ENCODE measurements around the gene MLST8. TPM values are rescaled to one million over a fixed set of nuclear protein-coding genes. Genes with fewer than 3 reads are reported as not detected.
A peak's percentile ranks its signal among the peaks of the same experiment; 100 is the strongest.

Gene MLST8, protein sequence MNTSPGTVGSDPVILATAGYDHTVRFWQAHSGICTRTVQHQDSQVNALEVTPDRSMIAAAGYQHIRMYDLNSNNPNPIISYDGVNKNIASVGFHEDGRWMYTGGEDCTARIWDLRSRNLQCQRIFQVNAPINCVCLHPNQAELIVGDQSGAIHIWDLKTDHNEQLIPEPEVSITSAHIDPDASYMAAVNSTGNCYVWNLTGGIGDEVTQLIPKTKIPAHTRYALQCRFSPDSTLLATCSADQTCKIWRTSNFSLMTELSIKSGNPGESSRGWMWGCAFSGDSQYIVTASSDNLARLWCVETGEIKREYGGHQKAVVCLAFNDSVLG
- 10 to 100 TPM; 27.8 to 38.3 TPM for polyA plus RNA-seq

DNA sequence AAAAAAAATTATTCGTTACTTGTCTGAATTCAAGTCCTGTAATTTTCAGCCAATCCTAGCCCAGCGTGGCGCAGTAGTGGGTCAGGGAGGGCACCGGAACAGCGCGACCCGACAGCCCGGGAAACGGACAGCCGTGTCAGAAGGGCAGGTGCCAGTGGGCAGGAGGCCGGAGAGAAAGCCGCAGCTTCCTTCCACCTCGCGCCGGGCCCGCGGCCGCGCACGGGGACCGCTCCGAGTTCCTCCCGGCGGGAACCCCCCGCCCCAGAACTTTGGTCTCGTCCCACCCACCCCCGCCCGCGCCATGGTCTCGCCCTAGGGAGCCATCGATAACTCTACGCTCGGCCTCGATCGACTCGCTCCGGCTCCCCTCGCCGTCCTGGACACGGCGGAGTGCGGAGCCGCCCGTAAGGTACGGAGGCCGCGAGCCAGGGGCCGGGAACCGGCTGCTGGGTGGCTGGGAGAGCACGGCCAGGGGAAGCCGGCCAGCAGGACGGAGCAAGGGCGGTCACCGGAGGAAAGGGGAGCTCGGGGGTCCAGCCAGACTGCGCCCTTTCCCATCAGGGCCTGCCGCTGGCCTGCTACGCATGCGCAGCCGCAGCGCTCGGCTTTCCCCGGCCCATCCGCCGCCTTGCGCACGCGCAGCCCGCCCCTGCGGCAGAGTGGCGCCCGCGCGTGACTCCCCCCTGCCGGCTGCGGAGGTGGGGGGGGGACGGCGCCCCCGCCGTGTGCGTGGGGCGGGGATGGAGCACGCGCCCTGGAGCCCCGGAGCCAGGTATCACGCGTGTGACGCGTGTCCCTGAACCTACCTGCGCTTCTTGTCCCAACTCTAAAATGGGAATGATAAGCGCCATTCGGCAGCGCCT is at the start of gene MLST8:
TSS of gene MLST8 (plus strand) at position 351 of the 863 bp plus-strand sequence. CDS start 632 bp downstream, outside the sequence.
- Histone ChIP-seq H3K4me1 (ENCODE audit: control insufficient read depth in 2 of 2, insufficient read depth in 2 of 2, low read length in 1 of 2) (peaks cover 7 to 11% of the 10 kb centered on the region in 2 donors), H3K27ac (ENCODE audit: low read depth in 2 of 2, low read length in 1 of 2) (peak within 1 kb of the TSS; percentile 98 to 99), H3K27me3 (ENCODE audit: control insufficient read depth in 1 of 2, insufficient read depth in 2 of 2, low read length in 2 of 2) (no peaks in the 10 kb centered on the region), H3K9me3 (ENCODE audit: control insufficient read depth in 2 of 2, insufficient read depth in 1 of 2, low read depth in 1 of 2, low read length in 1 of 2) (no peaks in the 10 kb centered on the region), H3K4me3 (ENCODE audit: low read depth in 1 of 2, low read length in 2 of 2) (peak within 1 kb of the TSS; percentile 68 to 97), H3K36me3 (ENCODE audit: control insufficient read depth in 2 of 2, insufficient read depth in 2 of 2, low read length in 1 of 2) (peaks cover 0 to 24% of the 10 kb centered on the region in 2 donors)
- 0% methylated on average over 84 to 93 of the region's 93 CpGs for WGBS, 2 donors

DNA sequence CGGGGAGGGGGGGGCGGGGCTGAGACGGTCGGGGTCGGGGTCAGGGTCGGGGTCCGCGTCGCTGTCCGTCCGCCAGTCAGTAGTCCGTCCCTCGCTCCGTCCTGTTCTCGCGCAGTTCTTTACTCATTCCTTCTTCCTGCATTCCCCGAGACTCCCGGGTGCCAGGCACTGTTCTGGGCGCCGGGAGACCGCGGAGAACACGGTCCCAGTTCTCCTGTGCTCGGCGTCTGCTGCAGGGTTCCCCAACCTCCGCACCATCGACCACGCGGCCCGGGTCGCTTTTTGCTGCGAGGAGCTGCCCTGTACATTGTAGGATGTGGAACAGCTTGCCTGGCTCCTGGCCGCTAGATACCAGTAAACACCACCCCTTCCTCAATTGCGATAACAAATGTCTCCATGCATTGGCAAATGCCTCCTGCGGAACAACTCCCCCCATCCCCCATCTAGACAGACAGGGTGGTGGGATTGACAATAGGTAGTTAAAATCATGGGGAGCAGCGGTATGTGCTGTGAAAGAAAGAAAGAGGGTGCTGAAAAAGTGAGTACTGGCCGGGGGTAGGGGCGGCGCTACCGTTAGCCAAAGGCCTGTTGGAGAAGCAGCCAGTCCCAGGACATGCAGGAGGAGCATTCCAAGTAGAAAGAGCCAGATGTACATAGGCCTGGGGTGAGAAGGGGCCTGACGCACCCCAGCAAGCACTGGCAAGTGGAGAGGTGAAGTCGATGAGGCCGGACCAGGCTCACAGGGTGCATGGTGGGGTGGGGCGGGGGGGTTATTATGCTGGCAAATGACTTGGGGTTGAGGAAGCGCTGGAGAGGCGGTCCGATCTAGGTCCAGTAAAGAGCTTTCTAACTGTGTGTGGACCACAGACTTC is 49.0 kb upstream of the MLST8 start:
- H3K4me3 ChIP-seq (ENCODE audit: low read depth in 1 of 2, low read length in 2 of 2) = peak overlapping the region; percentile 71 to 77
- H3K27me3 ChIP-seq (ENCODE audit: control insufficient read depth in 1 of 2, insufficient read depth in 2 of 2, low read length in 2 of 2) = no peaks in the 10 kb centered on the region
- H3K27ac ChIP-seq (ENCODE audit: low read depth in 2 of 2, low read length in 1 of 2) = peak overlapping the region; percentile 82 to 93
- 4 to 5% methylated on average over 31 to 45 of the region's 47 CpGs for WGBS, 2 donors
- H3K4me1 ChIP-seq (ENCODE audit: control insufficient read depth in 2 of 2, insufficient read depth in 2 of 2, low read length in 1 of 2) = peaks cover 36 to 55% of the 10 kb centered on the region in 2 donors
- H3K9me3 ChIP-seq (ENCODE audit: control insufficient read depth in 2 of 2, insufficient read depth in 1 of 2, low read depth in 1 of 2, low read length in 1 of 2) = no peaks in the 10 kb centered on the region
- H3K36me3 ChIP-seq (ENCODE audit: control insufficient read depth in 2 of 2, insufficient read depth in 2 of 2, low read length in 1 of 2) = peaks cover 0 to 11% of the 10 kb centered on the region in 2 donors

DNA sequence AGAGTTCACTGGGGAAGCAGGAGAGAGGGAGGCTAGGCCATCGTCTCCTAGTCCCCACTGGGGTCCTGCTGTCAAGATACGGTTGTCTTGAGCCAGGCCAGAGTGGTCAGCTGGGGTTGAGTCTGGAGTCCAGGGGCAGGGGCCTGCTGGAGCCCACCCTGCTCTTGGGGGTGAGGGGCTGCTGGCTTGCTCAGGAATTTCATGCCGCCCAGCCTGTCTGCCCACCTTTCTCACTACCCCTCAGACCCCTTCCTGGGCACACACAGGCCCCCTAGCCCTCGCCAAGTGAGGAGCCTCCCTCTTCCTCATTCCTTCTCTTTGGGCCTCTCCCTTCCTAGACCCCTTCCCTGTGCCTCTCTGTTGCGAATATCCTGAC is 48.4 kb upstream of the MLST8 start:
- Histone ChIP-seq H3K4me1 (ENCODE audit: control insufficient read depth in 2 of 2, insufficient read depth in 2 of 2, low read length in 1 of 2) (peaks cover 32 to 55% of the 10 kb centered on the region in 2 donors), H3K27ac (ENCODE audit: low read depth in 2 of 2, low read length in 1 of 2) (peak overlapping the region; percentile 65 to 82), H3K4me3 (ENCODE audit: low read depth in 1 of 2, low read length in 2 of 2) (peak overlapping the region; percentile 71 to 77), H3K27me3 (ENCODE audit: control insufficient read depth in 1 of 2, insufficient read depth in 2 of 2, low read length in 2 of 2) (no peaks in the 10 kb centered on the region), H3K9me3 (ENCODE audit: control insufficient read depth in 2 of 2, insufficient read depth in 1 of 2, low read depth in 1 of 2, low read length in 1 of 2) (no peaks in the 10 kb centered on the region), H3K36me3 (ENCODE audit: control insufficient read depth in 2 of 2, insufficient read depth in 2 of 2, low read length in 1 of 2) (peaks cover 0 to 4% of the 10 kb centered on the region in 2 donors)
- WGBS, 2 donors = 53 to 59% methylated on average over 5 of the region's 5 CpGs

- H3K27me3 ChIP-seq (ENCODE audit: control insufficient read depth in 1 of 2, insufficient read depth in 2 of 2, low read length in 2 of 2) = no peaks in the 10 kb centered on the region
- peak overlapping the region; percentile 65 to 82 for H3K27ac ChIP-seq (ENCODE audit: low read depth in 2 of 2, low read length in 1 of 2)
- H3K4me3 ChIP-seq (ENCODE audit: low read depth in 1 of 2, low read length in 2 of 2) = no peak overlapping the region
- WGBS, 2 donors = 51 to 57% methylated on average over 27 of the region's 27 CpGs
- H3K4me1 ChIP-seq (ENCODE audit: control insufficient read depth in 2 of 2, insufficient read depth in 2 of 2, low read length in 1 of 2) = peaks cover 30 to 60% of the 10 kb centered on the region in 2 donors
- H3K36me3 ChIP-seq (ENCODE audit: control insufficient read depth in 2 of 2, insufficient read depth in 2 of 2, low read length in 1 of 2) = peaks cover 0 to 4% of the 10 kb centered on the region in 2 donors
- no peaks in the 10 kb centered on the region for H3K9me3 ChIP-seq (ENCODE audit: control insufficient read depth in 2 of 2, insufficient read depth in 1 of 2, low read depth in 1 of 2, low read length in 1 of 2)
These were observed 47.6 kb upstream of the MLST8 start for GRCh38 chr16:2157480-2158261.

DNA sequence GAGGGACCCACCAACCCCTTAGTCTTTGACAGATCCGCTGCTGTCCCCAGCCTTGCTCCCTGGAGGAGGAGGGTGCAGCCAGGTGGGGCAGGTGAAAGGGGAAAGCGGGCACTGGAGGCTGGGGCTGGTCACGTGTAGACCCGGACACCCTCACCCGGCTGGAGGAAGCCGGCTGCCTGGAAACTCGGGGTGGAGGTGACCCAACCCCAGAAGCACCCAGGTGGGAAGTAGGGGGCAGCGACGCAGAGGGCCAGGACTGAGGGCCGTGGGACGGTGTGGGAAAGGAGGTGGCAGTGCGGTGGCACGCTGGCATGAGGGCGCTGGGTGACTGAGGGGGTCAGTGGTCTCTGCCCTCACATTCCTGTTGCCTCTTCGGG is 47.0 kb upstream of the MLST8 start:
- no peaks in the 10 kb centered on the region for H3K27me3 ChIP-seq (ENCODE audit: control insufficient read depth in 1 of 2, insufficient read depth in 2 of 2, low read length in 2 of 2)
- H3K4me3 ChIP-seq (ENCODE audit: low read depth in 1 of 2, low read length in 2 of 2) = no peak overlapping the region
- no peaks in the 10 kb centered on the region for H3K9me3 ChIP-seq (ENCODE audit: control insufficient read depth in 2 of 2, insufficient read depth in 1 of 2, low read depth in 1 of 2, low read length in 1 of 2)
- H3K36me3 ChIP-seq (ENCODE audit: control insufficient read depth in 2 of 2, insufficient read depth in 2 of 2, low read length in 1 of 2) = peaks cover 0 to 4% of the 10 kb centered on the region in 2 donors
- H3K4me1 ChIP-seq (ENCODE audit: control insufficient read depth in 2 of 2, insufficient read depth in 2 of 2, low read length in 1 of 2) = peaks cover 24 to 58% of the 10 kb centered on the region in 2 donors
- 76 to 82% methylated on average over 15 of the region's 15 CpGs for WGBS, 2 donors
- peak overlapping the region; percentile 65 to 82 for H3K27ac ChIP-seq (ENCODE audit: low read depth in 2 of 2, low read length in 1 of 2)

GRCh38 chr16:2159175-2159838 is 45.9 kb upstream of the MLST8 start:
- Histone ChIP-seq H3K9me3 (ENCODE audit: control insufficient read depth in 2 of 2, insufficient read depth in 1 of 2, low read depth in 1 of 2, low read length in 1 of 2) (no peaks in the 10 kb centered on the region), H3K27me3 (ENCODE audit: control insufficient read depth in 1 of 2, insufficient read depth in 2 of 2, low read length in 2 of 2) (no peaks in the 10 kb centered on the region), H3K36me3 (ENCODE audit: control insufficient read depth in 2 of 2, insufficient read depth in 2 of 2, low read length in 1 of 2) (peaks cover 0 to 4% of the 10 kb centered on the region in 2 donors), H3K27ac (ENCODE audit: low read depth in 2 of 2, low read length in 1 of 2) (peak overlapping the region; percentile 65 to 82), H3K4me1 (ENCODE audit: control insufficient read depth in 2 of 2, insufficient read depth in 2 of 2, low read length in 1 of 2) (peaks cover 27 to 64% of the 10 kb centered on the region in 2 donors), H3K4me3 (ENCODE audit: low read depth in 1 of 2, low read length in 2 of 2) (peak overlapping the region; percentile 4 to 14)
- WGBS, 2 donors = 39 to 59% methylated on average over 21 to 24 of the region's 24 CpGs

GRCh38 chr16:2160915-2161551 is 44.2 kb upstream of the MLST8 start:
- H3K4me3 ChIP-seq (ENCODE audit: low read depth in 1 of 2, low read length in 2 of 2) = no peak overlapping the region
- H3K27me3 ChIP-seq (ENCODE audit: control insufficient read depth in 1 of 2, insufficient read depth in 2 of 2, low read length in 2 of 2) = no peaks in the 10 kb centered on the region
- H3K4me1 ChIP-seq (ENCODE audit: control insufficient read depth in 2 of 2, insufficient read depth in 2 of 2, low read length in 1 of 2) = peaks cover 27 to 64% of the 10 kb centered on the region in 2 donors
- 33 to 44% methylated on average over 16 to 20 of the region's 20 CpGs for WGBS, 2 donors
- H3K27ac ChIP-seq (ENCODE audit: low read depth in 2 of 2, low read length in 1 of 2) = peak overlapping the region; percentile 92 to 93
- peaks cover 4 to 10% of the 10 kb centered on the region in 2 donors for H3K36me3 ChIP-seq (ENCODE audit: control insufficient read depth in 2 of 2, insufficient read depth in 2 of 2, low read length in 1 of 2)
- H3K9me3 ChIP-seq (ENCODE audit: control insufficient read depth in 2 of 2, insufficient read depth in 1 of 2, low read depth in 1 of 2, low read length in 1 of 2) = no peaks in the 10 kb centered on the region

DNA sequence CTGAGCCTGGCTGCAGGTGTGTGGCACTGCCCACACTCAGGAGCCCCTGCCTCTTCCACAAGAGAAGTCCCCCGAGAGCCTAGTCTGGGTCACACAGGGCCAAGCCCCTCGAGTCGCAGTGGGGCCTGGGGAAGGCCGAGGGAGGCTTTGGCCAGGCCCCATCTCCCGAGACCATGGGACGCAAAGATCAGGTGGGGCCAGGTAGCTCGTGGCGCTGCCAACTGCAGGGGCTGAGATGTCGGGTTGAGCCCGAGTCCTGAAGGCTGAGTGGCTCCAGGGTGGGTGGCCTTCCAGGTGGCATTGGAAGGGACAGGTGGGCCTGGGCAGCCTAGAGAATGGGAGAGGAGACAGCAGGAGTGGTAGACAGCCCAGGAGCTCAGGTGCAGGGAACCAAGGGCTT is 43.3 kb upstream of the MLST8 start:
- no peaks in the 10 kb centered on the region for H3K9me3 ChIP-seq (ENCODE audit: control insufficient read depth in 2 of 2, insufficient read depth in 1 of 2, low read depth in 1 of 2, low read length in 1 of 2)
- no peak overlapping the region for H3K4me3 ChIP-seq (ENCODE audit: low read depth in 1 of 2, low read length in 2 of 2)
- 61 to 79% methylated on average over 10 of the region's 10 CpGs for WGBS, 2 donors
- H3K4me1 ChIP-seq (ENCODE audit: control insufficient read depth in 2 of 2, insufficient read depth in 2 of 2, low read length in 1 of 2) = peaks cover 25 to 62% of the 10 kb centered on the region in 2 donors
- peak overlapping the region; percentile 92 to 93 for H3K27ac ChIP-seq (ENCODE audit: low read depth in 2 of 2, low read length in 1 of 2)
- H3K27me3 ChIP-seq (ENCODE audit: control insufficient read depth in 1 of 2, insufficient read depth in 2 of 2, low read length in 2 of 2) = no peaks in the 10 kb centered on the region
- peaks cover 5 to 15% of the 10 kb centered on the region in 2 donors for H3K36me3 ChIP-seq (ENCODE audit: control insufficient read depth in 2 of 2, insufficient read depth in 2 of 2, low read length in 1 of 2)
